ENCODE results near the gene AK9. TPM values are rescaled to one million over a fixed set of nuclear protein-coding genes. Genes with fewer than 3 reads are reported as not detected.

Gene AK9
- total RNA-seq, 1 donor: 8.0 TPM

DNA sequence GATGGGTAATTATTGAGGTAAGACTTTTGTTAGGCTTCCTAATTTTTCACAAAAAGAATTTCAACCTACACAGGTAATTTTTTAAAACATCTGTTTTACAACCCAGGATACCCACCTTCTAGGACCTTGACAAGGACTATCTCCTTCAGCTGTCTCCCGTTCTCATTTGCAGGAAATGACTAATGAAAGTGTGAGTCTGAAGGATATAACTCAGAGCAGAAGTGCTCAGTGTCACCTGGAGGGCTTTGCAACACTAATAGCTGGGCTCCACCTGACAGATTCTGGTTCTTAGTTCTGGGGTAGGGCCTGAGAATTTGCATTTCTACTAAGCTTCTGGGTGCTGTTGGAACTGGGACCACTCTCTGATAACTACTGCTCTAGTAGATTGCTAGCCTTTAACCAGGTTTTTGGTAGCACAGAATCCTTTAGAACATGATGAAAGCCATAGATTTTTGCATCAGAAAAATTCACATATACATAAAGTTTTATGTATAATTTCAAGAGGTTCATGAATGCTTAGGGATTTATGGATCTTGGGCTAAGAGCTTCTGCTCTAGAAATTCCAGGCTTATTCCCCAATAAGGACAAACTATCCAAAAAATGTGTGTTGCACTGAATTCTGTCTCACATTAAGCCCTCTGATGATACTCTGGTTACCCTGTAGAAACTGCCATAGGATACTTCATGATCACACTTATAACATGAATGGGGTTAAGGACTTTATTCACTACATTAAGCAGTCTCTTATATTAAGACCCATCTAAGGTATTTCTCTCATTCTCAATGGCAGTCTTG, 30.3 kb downstream of the AK9 start:
- TF ChIP-seq, protein P1, sequence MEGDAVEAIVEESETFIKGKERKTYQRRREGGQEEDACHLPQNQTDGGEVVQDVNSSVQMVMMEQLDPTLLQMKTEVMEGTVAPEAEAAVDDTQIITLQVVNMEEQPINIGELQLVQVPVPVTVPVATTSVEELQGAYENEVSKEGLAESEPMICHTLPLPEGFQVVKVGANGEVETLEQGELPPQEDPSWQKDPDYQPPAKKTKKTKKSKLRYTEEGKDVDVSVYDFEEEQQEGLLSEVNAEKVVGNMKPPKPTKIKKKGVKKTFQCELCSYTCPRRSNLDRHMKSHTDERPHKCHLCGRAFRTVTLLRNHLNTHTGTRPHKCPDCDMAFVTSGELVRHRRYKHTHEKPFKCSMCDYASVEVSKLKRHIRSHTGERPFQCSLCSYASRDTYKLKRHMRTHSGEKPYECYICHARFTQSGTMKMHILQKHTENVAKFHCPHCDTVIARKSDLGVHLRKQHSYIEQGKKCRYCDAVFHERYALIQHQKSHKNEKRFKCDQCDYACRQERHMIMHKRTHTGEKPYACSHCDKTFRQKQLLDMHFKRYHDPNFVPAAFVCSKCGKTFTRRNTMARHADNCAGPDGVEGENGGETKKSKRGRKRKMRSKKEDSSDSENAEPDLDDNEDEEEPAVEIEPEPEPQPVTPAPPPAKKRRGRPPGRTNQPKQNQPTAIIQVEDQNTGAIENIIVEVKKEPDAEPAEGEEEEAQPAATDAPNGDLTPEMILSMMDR (IDR thresholded peaks at IDR 0.05; ENCODE audit: insufficient read depth, low read length): no peak
- no peak overlapping the region for H3K4me3 ChIP-seq (ENCODE audit: low read depth, low read length)
- DNase-seq (ENCODE audit: low read depth): no peak

DNA sequence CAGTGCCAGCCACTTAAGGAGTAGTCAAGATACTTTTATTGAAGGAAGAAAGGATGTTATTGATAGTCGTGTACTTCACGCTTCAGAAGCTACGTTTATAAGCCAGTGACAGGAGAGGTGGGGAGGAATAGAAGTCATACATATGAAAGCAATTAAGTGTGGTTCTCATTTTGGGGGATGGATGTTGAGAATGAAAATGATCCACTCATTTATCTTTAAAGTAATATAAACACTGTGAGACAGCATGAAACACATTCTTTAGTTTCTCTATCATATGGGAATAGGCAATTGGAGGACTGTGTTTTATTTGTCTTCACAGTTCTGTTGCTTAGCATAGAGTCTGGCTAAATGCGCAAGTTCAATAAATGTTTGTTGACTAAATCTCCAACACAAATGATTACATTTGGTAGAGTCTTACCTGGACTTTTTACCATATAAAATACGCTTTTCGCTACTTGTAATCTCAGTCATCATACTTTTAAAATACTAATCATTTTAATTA, 35.2 kb downstream of the AK9 start:
- TF ChIP-seq, protein P1 (IDR thresholded peaks at IDR 0.05; ENCODE audit: insufficient read depth, low read length): no peak
- H3K4me3 ChIP-seq (ENCODE audit: low read depth, low read length): no peak overlapping the region
- DNase-seq (ENCODE audit: low read depth): no peak

DNA sequence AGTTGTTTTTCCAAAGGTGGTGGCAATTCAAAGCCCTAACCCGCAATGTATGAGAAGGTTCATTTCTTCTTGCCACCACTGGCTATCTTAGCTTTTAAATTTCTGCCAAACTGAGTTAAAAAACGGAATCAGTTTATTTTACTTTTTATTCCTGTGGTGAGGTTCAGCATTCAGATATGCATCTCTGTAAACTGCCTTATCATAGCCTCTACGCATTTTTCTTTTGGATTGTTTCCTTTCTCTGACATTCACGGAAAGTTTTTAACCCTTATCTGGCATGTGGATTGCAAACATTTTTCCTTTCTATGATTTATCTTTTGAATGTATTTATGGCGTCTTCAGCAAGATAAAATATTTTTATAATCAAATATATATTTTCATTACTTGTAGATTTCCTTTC, 37.7 kb downstream of the AK9 start:
- DNase-seq (ENCODE audit: low read depth): peak; percentile 23
- no peak overlapping the region for H3K4me3 ChIP-seq (ENCODE audit: low read depth, low read length)
- TF ChIP-seq, protein P1 (IDR thresholded peaks at IDR 0.05; ENCODE audit: insufficient read depth, low read length): no peak

DNA sequence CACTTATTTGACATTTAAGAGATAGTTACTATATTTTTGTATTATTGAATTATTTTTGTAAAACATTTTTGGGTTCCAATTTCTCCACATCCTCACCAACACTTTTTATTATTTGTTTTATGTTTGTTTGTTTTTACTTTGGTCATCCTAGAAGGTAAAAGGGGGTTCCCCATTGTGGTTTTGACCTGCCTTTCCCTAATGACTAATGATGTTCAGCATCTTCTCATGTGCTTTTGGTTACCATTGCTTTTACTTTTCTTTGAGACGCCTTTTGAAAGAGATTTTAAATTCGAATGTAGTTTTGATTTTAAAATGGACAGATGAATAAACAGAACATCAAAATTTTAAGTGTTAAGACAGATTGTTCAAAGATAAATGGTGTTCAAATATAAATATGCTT, 46.9 kb downstream of the AK9 start:
- no peak overlapping the region for H3K4me3 ChIP-seq (ENCODE audit: low read depth, low read length)
- no peak for DNase-seq (ENCODE audit: low read depth)
- TF ChIP-seq, protein P1 (IDR thresholded peaks at IDR 0.05; ENCODE audit: insufficient read depth, low read length): no peak

DNA sequence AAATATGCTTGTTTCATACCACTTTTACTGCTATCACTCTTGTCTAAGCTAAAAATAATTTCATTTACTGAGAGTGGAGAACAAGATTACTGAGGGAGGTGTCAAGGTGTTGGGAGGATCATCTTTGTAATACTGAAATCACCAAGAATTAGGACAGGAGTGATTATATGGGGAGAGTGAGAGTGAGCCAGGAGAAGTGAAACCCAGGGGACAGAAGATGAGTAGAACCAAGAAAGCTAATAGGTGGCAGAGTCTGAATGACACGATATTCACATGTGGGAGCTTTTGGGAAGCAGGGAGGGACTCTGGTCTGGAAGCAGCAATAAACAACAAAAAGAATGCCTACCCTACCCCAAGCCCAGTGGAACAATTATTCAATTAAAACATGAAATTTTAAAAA, 58.6 kb downstream of the AK9 start:
- TF ChIP-seq, protein P1 (IDR thresholded peaks at IDR 0.05; ENCODE audit: insufficient read depth, low read length): no peak
- no peak for DNase-seq (ENCODE audit: low read depth)
- no peak overlapping the region for H3K4me3 ChIP-seq (ENCODE audit: low read depth, low read length)

DNA sequence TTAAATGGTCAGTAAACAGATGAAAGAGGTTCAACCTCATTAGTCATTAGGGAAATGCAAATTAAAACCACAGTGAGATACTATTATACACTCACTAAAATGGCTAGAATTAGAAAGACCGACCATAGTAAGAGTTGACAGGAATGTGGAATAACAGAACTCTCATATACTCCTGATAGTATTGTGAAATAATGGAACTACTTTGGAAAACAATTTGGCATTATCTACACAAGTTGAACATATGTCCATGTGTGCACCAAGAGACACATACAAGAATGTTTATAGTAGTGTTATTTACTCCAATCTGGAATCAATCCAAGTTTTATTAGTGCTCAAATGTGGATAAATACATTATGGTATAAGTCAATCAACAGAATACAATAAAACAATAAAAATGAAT, 59.6 kb downstream of the AK9 start:
- no peak for DNase-seq (ENCODE audit: low read depth)
- TF ChIP-seq, protein P1 (IDR thresholded peaks at IDR 0.05; ENCODE audit: insufficient read depth, low read length): no peak
- no peak overlapping the region for H3K4me3 ChIP-seq (ENCODE audit: low read depth, low read length)
